ENCODE measurements around the gene PRDM10.

DNA sequence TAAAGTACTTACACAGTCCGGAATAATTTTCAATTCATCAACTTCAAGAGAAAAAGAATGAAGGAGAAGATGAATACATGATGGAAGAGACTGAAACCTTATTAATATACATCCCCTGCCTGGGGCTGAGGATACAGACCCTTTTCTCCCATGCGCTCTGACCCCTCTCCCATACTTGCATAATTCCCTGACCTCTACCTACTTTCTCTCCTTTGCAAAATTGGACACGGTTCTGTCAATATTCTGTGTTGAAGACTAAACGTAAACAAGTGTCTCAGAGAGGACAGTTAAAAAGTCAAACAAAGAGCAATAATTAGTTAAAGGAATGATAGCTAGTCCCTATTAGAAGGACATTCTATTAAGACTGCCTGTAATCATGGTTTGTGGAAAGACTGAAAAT, 7.5 kb downstream of the PRDM10 start:
- TF ChIP-seq RAD21 (IDR thresholded peaks at IDR 0.05; ENCODE audit: low read depth), result no peak
- TF ChIP-seq CTCF (IDR thresholded peaks at IDR 0.05 in 2 of 3, conservative IDR thresholded peaks at IDR 0.05 in 1 of 3; ENCODE audit: borderline replicate concordance in 1 of 3, insufficient read depth in 1 of 3, low read depth in 2 of 3, low read length in 2 of 3), result no peak
- no peak for TF ChIP-seq POLR2AphosphoS5 (IDR thresholded peaks at IDR 0.05; ENCODE audit: low read depth, low read length)
- TF ChIP-seq ZNF274 (IDR thresholded peaks at IDR 0.05; ENCODE audit: low read depth, low read length), result no peak
- no peak for TF ChIP-seq EZH2 (IDR thresholded peaks at IDR 0.05)
- no peak for TF ChIP-seq YY1 (IDR thresholded peaks at IDR 0.05; ENCODE audit: extremely low read depth, insufficient replicate concordance, low read depth, low read length)
- TF ChIP-seq EZH2phosphoT487 (IDR thresholded peaks at IDR 0.05; ENCODE audit: borderline replicate concordance), result no peak
- no peak for TF ChIP-seq JUND (IDR thresholded peaks at IDR 0.05)
- TF ChIP-seq, protein P1, sequence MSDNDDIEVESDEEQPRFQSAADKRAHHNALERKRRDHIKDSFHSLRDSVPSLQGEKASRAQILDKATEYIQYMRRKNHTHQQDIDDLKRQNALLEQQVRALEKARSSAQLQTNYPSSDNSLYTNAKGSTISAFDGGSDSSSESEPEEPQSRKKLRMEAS (IDR thresholded peaks at IDR 0.05), result no peak
- TF ChIP-seq REST (IDR thresholded peaks at IDR 0.05; ENCODE audit: low read depth), result no peak
- TF ChIP-seq POLR2A (IDR thresholded peaks at IDR 0.05; ENCODE audit: borderline replicate concordance, extremely low read depth, insufficient read depth, insufficient read length), result no peak
